Dermis blood vessel endothelial cell (primary cell): Measurements from ENCODE around the gene TRPM4. TPM values are rescaled to one million over a fixed set of nuclear protein-coding genes. Genes with fewer than 3 reads are reported as not detected.
"Not testable (repeated sequence)": the region's sequence is repeated elsewhere in the genome, so short reads cannot be mapped to it uniquely, and the experiment has no call there.

ENCODE experiments used
- DNase-seq: peaks from one replicate; pipeline ENCODE4 v3.0.0; 2010
- total RNA-seq: library from RNA; depleted of rRNA; stranded (reverse); fragments of >200 nt; gene quantifications from 2 replicates; pipeline ENCODE4 v1.2.3, GENCODE V29; 2014

TRPM4 gene
- total RNA-seq, 1 donor from 2014 or later: 25.7 TPM

GRCh38 chr19:49151267-49152118, 6.1 kb upstream of the TRPM4 start:
- peak; percentile 51 for DNase-seq

GRCh38 chr19:49152119-49152550, 5.5 kb upstream of the TRPM4 start:
- DNase-seq: no peak

- no peak for DNase-seq
Measured at GRCh38 chr19:49153167-49153809, 4.3 kb upstream of the TRPM4 start.

- DNase-seq: no peak
Measured at GRCh38 chr19:49154279-49154678, 3.3 kb upstream of the TRPM4 start.

- DNase-seq: no peak
Measured at GRCh38 chr19:49155005-49155819, 2.4 kb upstream of the TRPM4 start, which contains the start of gene HRC. Gene HRC, minus strand, starts transcription at chr19:49155396. Its CDS starts 159 bp downstream, at chr19:49155237.

- DNase-seq: no peak
Measured at GRCh38 chr19:49155820-49156346, 1.7 kb upstream of the TRPM4 start.

- DNase-seq: no peak
Measured at GRCh38 chr19:49160450-49161189, 3.0 kb downstream of the TRPM4 start.

GRCh38 chr19:49161987-49162386, 4.4 kb downstream of the TRPM4 start:
- DNase-seq: peak; percentile 77

GRCh38 chr19:49165111-49165750, 7.6 kb downstream of the TRPM4 start:
- DNase-seq: peak; percentile 74

GRCh38 chr19:49165865-49166301, 8.3 kb downstream of the TRPM4 start:
- DNase-seq: peak; percentile 25

- DNase-seq: no peak
Measured at GRCh38 chr19:49167857-49168409, 10.3 kb downstream of the TRPM4 start.

- DNase-seq: no peak
Measured at GRCh38 chr19:49168421-49168820, 10.8 kb downstream of the TRPM4 start.

- no peak for DNase-seq
Measured at GRCh38 chr19:49173198-49173597, 15.6 kb downstream of the TRPM4 start.

GRCh38 chr19:49180659-49181058, 23.1 kb downstream of the TRPM4 start:
- no peak for DNase-seq

GRCh38 chr19:49182010-49182847, 24.6 kb downstream of the TRPM4 start:
- not testable (repeated sequence) for DNase-seq

- no peak for DNase-seq
Measured at GRCh38 chr19:49182848-49183375, 25.3 kb downstream of the TRPM4 start.

- DNase-seq: no peak
Measured at GRCh38 chr19:49186108-49186507, 28.5 kb downstream of the TRPM4 start.

- DNase-seq: no peak
Measured at GRCh38 chr19:49188626-49189200, 31.1 kb downstream of the TRPM4 start.

GRCh38 chr19:49189259-49189658, 31.7 kb downstream of the TRPM4 start:
- peak; percentile 32 for DNase-seq
